ENCODE measurements around the gene ARHGEF17.

DNA sequence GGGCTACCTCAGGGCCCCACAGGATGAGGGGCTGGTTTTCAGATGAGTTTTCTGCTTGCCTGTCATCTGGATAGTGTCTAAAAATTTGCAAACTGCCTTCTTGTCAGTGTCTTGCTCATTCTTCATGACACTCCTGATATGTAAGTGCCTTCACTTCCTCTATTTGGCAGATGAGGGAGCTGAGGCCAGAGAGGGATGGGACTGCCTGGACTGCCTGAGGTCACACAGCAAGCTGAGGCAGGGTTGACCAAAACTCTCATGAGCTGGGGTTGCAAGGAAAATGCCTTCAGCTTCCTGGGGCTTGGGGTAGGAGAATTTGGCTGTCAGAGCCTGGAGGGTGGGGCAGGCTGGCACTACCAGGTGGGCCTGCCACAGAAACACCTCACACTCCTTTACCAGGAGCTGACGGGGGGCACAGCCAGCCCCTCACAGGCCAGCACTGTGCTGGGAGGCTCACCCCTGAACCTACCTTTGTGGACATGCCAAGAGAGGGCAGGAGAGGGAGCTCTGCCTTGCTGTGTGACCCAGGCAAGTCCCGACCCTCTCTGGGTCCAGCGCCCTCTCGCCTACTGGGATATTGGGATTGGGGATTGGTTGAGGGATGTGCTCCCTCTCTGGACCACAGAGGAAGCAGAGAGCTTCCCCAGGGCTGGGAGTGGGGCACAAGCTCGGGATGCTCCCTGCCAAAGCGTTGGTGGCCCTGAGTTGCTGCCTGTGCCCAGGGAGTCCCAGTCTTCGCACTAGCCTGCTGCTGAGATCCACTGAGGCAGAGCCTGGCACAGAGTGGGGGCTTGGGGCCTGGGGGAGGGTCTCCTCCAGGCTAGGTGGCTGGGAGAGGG is 37.8 kb upstream of the ARHGEF17 start:
- TF ChIP-seq, protein P1, sequence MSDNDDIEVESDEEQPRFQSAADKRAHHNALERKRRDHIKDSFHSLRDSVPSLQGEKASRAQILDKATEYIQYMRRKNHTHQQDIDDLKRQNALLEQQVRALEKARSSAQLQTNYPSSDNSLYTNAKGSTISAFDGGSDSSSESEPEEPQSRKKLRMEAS (IDR thresholded peaks at IDR 0.05) = no peak
- TF ChIP-seq SP1 (IDR thresholded peaks at IDR 0.05) = no peak
- no peak for TF ChIP-seq RAD21 (IDR thresholded peaks at IDR 0.05)
- TF ChIP-seq, protein P2, sequence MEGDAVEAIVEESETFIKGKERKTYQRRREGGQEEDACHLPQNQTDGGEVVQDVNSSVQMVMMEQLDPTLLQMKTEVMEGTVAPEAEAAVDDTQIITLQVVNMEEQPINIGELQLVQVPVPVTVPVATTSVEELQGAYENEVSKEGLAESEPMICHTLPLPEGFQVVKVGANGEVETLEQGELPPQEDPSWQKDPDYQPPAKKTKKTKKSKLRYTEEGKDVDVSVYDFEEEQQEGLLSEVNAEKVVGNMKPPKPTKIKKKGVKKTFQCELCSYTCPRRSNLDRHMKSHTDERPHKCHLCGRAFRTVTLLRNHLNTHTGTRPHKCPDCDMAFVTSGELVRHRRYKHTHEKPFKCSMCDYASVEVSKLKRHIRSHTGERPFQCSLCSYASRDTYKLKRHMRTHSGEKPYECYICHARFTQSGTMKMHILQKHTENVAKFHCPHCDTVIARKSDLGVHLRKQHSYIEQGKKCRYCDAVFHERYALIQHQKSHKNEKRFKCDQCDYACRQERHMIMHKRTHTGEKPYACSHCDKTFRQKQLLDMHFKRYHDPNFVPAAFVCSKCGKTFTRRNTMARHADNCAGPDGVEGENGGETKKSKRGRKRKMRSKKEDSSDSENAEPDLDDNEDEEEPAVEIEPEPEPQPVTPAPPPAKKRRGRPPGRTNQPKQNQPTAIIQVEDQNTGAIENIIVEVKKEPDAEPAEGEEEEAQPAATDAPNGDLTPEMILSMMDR (IDR thresholded peaks at IDR 0.05; ENCODE audit: low read depth, low read length, missing input control) = no peak
- TF ChIP-seq RXRA (IDR thresholded peaks at IDR 0.05) = no peak
- no peak for TF ChIP-seq EGR1 (IDR thresholded peaks at IDR 0.05; ENCODE audit: low read depth in 2 of 2)
- TF ChIP-seq FOXA1 (IDR thresholded peaks at IDR 0.05) = no peak
- TF ChIP-seq, protein P3, sequence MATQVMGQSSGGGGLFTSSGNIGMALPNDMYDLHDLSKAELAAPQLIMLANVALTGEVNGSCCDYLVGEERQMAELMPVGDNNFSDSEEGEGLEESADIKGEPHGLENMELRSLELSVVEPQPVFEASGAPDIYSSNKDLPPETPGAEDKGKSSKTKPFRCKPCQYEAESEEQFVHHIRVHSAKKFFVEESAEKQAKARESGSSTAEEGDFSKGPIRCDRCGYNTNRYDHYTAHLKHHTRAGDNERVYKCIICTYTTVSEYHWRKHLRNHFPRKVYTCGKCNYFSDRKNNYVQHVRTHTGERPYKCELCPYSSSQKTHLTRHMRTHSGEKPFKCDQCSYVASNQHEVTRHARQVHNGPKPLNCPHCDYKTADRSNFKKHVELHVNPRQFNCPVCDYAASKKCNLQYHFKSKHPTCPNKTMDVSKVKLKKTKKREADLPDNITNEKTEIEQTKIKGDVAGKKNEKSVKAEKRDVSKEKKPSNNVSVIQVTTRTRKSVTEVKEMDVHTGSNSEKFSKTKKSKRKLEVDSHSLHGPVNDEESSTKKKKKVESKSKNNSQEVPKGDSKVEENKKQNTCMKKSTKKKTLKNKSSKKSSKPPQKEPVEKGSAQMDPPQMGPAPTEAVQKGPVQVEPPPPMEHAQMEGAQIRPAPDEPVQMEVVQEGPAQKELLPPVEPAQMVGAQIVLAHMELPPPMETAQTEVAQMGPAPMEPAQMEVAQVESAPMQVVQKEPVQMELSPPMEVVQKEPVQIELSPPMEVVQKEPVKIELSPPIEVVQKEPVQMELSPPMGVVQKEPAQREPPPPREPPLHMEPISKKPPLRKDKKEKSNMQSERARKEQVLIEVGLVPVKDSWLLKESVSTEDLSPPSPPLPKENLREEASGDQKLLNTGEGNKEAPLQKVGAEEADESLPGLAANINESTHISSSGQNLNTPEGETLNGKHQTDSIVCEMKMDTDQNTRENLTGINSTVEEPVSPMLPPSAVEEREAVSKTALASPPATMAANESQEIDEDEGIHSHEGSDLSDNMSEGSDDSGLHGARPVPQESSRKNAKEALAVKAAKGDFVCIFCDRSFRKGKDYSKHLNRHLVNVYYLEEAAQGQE (IDR thresholded peaks at IDR 0.05) = no peak
- TF ChIP-seq TAF1 (conservative IDR thresholded peaks at IDR 0.05) = no peak
- TF ChIP-seq GABPA (IDR thresholded peaks at IDR 0.05 in 1 of 2, conservative IDR thresholded peaks at IDR 0.05 in 1 of 2) = no peak
- no peak for TF ChIP-seq JUND (IDR thresholded peaks at IDR 0.05)
- TF ChIP-seq HNF4A (conservative IDR thresholded peaks at IDR 0.05) = no peak
- TF ChIP-seq YY1 (IDR thresholded peaks at IDR 0.05) = no peak

Measured in liver (tissue), 3 donors.